GM18505 (cell line): ENCODE results near the gene DNASE1.

Experiments
- ATAC-seq: cut with Tn5 transposase; IDR thresholded peaks from one replicate; pipeline ENCODE4 v1.9.1; 2021; ENCODE audit not compliant: unreplicated experiment
- POLR2A ChIP-seq: IDR thresholded peaks from 4 replicates; pipeline ENCODE4 v1.6.1; 2011; ENCODE audit warnings: borderline replicate concordance; ENCODE audit not compliant: insufficient read depth, insufficient read length; ENCODE audit errors: extremely low read depth

The DNASE1 gene

DNA sequence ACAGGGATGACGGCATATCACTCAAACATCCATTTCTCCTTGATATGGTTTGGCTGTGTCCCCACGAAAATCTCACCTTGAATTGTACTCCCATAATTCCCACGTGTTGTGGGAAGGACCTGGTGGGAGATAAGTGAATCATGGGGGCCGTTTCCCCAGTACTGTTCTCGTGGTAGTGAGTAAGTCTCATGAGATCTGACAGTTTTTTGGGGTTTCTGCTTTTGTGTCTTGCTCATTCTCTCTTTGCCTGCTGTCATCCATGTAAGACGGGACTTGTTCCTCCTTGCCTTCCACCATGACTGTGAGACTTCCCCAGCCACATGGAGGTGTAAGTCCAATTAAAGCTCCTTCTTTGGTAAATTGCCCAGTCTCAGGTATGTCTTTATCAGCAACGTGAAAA, 32.5 kb downstream of the DNASE1 start:
- ATAC-seq = no peak
- TF ChIP-seq POLR2A = no peak

DNA sequence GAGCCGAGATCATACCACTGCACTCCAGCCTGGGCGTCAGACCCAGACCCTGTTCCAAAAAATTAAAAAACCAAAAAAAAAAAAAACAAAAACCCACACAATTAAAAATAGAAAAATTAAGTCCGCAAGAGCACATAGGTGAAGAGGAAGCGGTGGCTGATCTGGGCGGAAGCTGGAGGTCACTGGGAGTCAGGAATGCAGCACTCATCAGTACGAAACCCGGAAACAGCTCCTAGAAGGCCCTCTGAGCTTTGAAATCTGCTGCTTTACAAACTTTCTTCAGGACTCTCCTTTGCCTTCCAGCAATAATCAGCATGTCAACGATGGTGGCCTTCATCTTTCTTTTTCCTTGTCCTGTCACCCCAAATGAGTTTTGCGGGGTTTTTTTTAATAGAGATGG, 33.3 kb downstream of the DNASE1 start:
- no peak for TF ChIP-seq POLR2A
- ATAC-seq = no peak

DNA sequence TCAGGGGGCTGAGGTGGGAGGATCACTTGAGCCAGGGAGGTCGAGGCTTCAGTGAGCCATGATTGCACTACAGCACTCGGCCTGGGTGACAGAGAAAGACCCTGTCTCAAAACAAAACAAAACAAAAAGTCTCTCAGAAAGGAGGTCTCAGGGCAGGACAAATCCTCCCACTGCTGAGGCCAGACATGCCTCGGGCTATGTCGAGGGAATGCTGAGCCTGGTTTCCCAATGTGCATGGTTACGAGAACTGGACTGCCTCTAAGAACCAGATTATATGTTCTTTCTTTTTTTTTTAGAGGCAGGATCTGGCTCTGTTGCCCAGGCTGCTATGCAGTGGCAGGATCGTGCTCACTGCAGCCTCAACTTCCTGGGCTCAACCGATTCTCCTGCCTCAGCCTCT, 35.2 kb downstream of the DNASE1 start:
- no peak for TF ChIP-seq POLR2A
- no peak for ATAC-seq

DNA sequence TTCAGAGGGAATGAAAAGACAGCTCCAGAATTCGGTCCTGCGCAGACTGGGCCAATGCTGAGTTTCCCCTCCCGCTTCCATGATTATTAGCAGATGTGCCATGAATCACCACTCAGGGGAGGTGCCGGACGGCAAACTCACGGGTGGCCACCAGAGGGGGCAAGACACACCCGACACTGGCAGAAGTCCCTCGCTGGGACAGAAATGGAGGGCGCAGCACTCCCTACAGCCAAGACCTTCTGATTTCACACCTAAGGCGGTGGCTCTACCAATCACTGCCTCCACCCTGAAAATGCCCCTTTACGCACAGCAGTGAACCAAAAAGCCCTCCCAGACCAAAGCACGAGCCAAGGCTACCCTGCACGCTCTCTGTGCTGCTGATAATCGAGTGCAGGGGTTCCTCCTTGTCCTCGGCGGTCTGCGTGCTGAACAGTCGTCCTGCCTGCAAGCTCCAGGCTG, 36.0 kb downstream of the DNASE1 start:
- ATAC-seq = no peak
- TF ChIP-seq POLR2A = no peak

DNA sequence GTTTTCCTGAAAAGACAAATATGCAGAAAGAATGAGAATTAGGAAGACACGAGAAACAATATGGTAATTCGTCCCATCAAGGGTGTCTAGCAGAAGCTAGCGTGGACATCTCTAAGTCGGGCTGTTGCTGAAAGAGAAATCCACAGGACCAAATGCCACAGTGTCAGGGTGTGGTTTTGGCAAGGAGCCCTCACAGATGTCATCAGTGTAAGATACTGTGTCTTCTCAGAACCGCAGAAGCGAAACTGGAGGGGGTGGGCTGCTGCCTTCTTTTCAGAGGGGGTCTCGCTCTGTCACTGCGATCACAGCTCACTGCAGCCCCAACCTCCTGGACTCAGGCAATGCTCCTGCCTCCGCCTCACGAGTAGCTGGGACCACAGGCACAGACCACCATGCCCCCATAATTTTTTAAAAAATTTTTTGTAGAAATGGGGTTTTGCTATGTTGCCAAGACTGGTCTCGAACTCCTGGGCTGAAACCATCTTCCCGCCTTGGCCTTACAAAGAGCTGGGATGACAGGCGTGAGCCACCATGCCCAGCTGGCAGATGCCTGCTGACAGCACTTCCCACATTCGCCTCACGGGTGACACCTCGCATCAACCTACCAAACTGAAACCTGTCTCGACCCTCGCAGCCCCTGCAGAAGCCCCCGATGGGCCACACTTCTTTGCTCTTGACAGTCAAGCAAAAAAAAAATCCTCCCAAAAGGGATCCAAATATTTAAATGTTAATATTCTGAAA, 36.7 kb downstream of the DNASE1 start:
- ATAC-seq = no peak
- no peak for TF ChIP-seq POLR2A

DNA sequence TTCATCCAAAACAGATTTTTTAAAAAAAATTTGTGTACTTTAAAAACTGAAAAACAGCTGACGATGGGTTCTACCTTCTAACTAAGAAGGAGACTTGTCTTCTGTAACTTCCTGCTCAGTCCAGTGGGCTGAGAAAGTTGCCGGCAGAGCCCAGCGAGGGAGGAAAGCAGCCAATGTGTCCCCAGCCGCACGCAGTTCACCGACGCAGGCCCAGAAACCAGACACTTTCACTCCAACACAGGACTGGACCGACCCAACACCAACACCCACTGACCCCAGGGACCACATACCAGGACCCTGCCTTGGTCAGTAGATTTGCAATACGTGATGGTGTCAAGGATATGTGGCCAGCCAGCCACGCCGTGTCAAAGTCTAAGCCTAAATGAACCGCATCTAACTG, 37.3 kb downstream of the DNASE1 start:
- TF ChIP-seq POLR2A = no peak
- no peak for ATAC-seq

DNA sequence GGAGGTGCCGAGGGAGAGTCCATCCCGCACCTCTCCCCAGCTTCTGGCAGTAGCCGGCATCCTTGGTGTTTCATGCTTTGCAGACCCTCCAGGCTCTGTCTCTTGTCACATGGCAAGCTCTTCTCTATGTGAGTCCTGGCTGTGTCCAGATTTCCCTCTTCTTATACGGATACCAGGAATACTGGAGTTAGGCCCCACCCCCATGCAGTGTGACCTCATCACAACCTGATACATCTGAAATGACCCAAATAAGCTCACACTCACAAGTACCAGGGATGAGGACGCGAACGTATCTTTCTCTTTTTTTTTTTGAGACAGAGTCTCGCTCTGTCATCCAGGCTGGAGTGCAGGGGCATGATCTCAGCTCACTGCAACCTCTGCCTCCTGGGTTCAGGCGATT, 39.6 kb downstream of the DNASE1 start:
- no peak for TF ChIP-seq POLR2A
- ATAC-seq = no peak

GRCh38 chr16:3695610-3696369, 41.3 kb downstream of the DNASE1 start:
- TF ChIP-seq POLR2A = no peak
- ATAC-seq = no peak

- ATAC-seq = no peak
- no peak for TF ChIP-seq POLR2A
Observed at GRCh38 chr16:3696425-3697218, 42.1 kb downstream of the DNASE1 start.

- no peak for ATAC-seq
- TF ChIP-seq POLR2A = no peak
Observed at GRCh38 chr16:3698941-3699340, 44.5 kb downstream of the DNASE1 start.

DNA sequence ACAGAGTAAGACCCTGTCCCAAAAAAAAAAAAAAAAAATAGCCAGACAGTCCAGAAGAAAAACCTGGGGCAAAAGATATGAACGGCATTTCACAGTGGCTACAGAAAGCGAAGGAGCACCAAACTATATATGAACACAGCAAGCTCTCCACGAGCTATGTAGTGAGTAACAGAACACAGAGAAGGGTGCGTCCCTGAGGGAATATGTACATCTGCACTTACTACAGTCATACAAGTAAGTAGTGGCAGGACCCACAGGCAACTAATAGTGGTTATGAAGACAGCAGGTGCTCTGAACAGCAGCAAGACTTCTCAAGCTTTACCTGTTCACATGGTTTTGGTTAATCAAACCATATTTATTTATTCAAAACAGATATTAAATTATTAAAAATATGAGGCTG, 47.0 kb downstream of the DNASE1 start:
- TF ChIP-seq POLR2A = no peak
- no peak for ATAC-seq

- no peak for TF ChIP-seq POLR2A
- no peak for ATAC-seq
Observed at GRCh38 chr16:3702082-3702481, 47.6 kb downstream of the DNASE1 start.

DNA sequence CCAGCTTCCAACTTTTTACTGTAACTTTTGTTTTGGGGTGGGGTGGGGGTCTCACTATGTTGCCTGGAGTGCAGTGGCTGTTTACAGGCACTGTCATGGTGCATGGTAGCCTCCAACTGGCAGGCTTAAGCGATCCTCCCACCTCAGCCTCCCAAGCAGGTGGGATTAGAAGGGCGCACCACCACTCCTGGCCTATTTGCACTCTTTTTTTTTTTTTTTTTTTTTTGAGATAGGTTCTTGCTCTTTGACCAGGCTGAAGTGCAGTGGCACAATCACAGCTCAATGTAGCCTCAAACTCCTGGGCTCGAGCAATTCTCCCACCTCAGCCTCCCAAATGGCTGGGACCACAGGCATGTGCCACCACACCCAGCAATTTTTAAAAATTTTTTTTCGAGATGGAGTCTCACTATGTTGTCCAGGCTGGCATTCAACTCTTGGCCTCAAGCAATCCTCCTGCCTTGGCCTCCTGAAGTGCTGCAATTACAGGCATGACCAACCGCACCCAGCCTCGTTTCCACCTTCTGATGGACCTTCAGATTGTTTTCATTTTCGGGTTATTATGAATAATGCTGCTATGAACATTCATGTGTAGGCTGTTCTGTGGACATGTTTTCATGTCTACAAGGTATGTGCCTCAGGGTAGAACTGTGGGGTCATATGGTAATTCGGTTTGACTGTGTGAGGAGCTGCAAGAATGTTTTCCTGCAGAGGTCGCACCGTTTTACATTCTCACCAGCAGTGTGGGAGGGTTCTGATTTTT, 51.9 kb downstream of the DNASE1 start:
- no peak for ATAC-seq
- no peak for TF ChIP-seq POLR2A
